ENCODE results near the gene IL4R. TPM values are rescaled to one million over a fixed set of nuclear protein-coding genes. Genes with fewer than 3 reads are reported as not detected.
"Not testable (repeated sequence)": the region's sequence is repeated elsewhere in the genome, so short reads cannot be mapped to it uniquely, and the experiment has no call there.

Gene IL4R
- total RNA-seq, 4 donors from 2014 or later: 22.3 to 35.0 (median 25.1) TPM

GRCh38 chr16:27386674-27387073, 72.9 kb downstream of the IL4R start:
- WGBS, 2 donors: 72 to 78% methylated on average over 4 of the region's 4 CpGs
- TF ChIP-seq CTCF (IDR thresholded peaks at IDR 0.05) (no peak), POLR2A (IDR thresholded peaks at IDR 0.05) (no peak)
- H3K4me3 ChIP-seq (ENCODE audit: low read depth, poor library complexity, severe bottlenecking): no peak overlapping the region
- no peak for DNase-seq (ENCODE audit: low spot score in 2 of 2)
- intact Hi-C loops (cut with DNase I; ENCODE audit: low total_unique reads): no loop called here

GRCh38 chr16:27387724-27388123, 74.0 kb downstream of the IL4R start:
- no peak overlapping the region for H3K4me3 ChIP-seq (ENCODE audit: low read depth, poor library complexity, severe bottlenecking)
- DNase-seq (ENCODE audit: low spot score in 2 of 2): no peak
- TF ChIP-seq CTCF (IDR thresholded peaks at IDR 0.05): no peak
- no peak for TF ChIP-seq POLR2A (IDR thresholded peaks at IDR 0.05)
- intact Hi-C loops (cut with DNase I; ENCODE audit: low total_unique reads): no loop called here
- WGBS, 2 donors: 83 to 85% methylated on average over 1 of the region's 1 CpG

GRCh38 chr16:27389272-27389961, 75.6 kb downstream of the IL4R start:
- no peak for DNase-seq (ENCODE audit: low spot score in 2 of 2)
- TF ChIP-seq POLR2A (IDR thresholded peaks at IDR 0.05): no peak
- intact Hi-C loops (cut with DNase I; ENCODE audit: low total_unique reads): no loop called here
- H3K4me3 ChIP-seq (ENCODE audit: low read depth, poor library complexity, severe bottlenecking): no peak overlapping the region
- 82% methylated on average over 8 of the region's 8 CpGs for WGBS, 2 donors

- no peak overlapping the region for H3K4me3 ChIP-seq (ENCODE audit: low read depth, poor library complexity, severe bottlenecking)
- DNase-seq (ENCODE audit: low spot score in 2 of 2): no peak
- no peak for TF ChIP-seq POLR2A (IDR thresholded peaks at IDR 0.05)
- TF ChIP-seq CTCF (IDR thresholded peaks at IDR 0.05): no peak
- intact Hi-C loops (cut with DNase I; ENCODE audit: low total_unique reads): no loop called here
These were observed 76.4 kb downstream of the IL4R start for GRCh38 chr16:27390151-27390550.

GRCh38 chr16:27392671-27393070, 78.9 kb downstream of the IL4R start:
- no peak for DNase-seq (ENCODE audit: low spot score in 2 of 2)
- 63 to 73% methylated on average over 1 of the region's 1 CpG for WGBS, 2 donors
- intact Hi-C loops (cut with DNase I; ENCODE audit: low total_unique reads): no loop called here
- TF ChIP-seq CTCF (IDR thresholded peaks at IDR 0.05): no peak
- no peak for TF ChIP-seq POLR2A (IDR thresholded peaks at IDR 0.05)
- no peak overlapping the region for H3K4me3 ChIP-seq (ENCODE audit: low read depth, poor library complexity, severe bottlenecking)

GRCh38 chr16:27394516-27394915, 80.7 kb downstream of the IL4R start:
- no peak for DNase-seq (ENCODE audit: low spot score in 2 of 2)
- TF ChIP-seq POLR2A (IDR thresholded peaks at IDR 0.05): no peak
- TF ChIP-seq CTCF (IDR thresholded peaks at IDR 0.05): no peak
- intact Hi-C loops (cut with DNase I; ENCODE audit: low total_unique reads): no loop called here
- no peak overlapping the region for H3K4me3 ChIP-seq (ENCODE audit: low read depth, poor library complexity, severe bottlenecking)

- intact Hi-C loops (cut with DNase I; ENCODE audit: low total_unique reads); H3K4me3 ChIP-seq (ENCODE audit: low read depth, poor library complexity, severe bottlenecking); DNase-seq (ENCODE audit: low spot score in 2 of 2): not testable (repeated sequence)
- 83 to 84% methylated on average over 15 of the region's 15 CpGs for WGBS, 2 donors
These were observed 84.6 kb downstream of the IL4R start for GRCh38 chr16:27398341-27398893.
